Loucy (cell line): ENCODE data around the gene RASAL1.

Experiments
- H2AFZ ChIP-seq: fragments of 200-600 bp; sonication (generic); 2 replicates; pipeline ENCODE4 v1.6.0; 2016; ENCODE audit warnings: antibody characterized with exemption, mild to moderate bottlenecking, low read length, moderate library complexity
- H3F3A ChIP-seq: fragments of 200-600 bp; 2 replicates; pipeline ENCODE4 v1.6.0; 2016; ENCODE audit warnings: antibody characterized with exemption, low read depth, mild to moderate bottlenecking
- H3K27me3 ChIP-seq: fragments of 200-600 bp; sonication (generic); 2 replicates; pipeline ENCODE4 v1.6.1; 2014; ENCODE audit warnings: low read length, mild to moderate bottlenecking; ENCODE audit not compliant: insufficient read depth, poor library complexity, severe bottlenecking
- H3K36me3 ChIP-seq: fragments of 200-600 bp; sonication (generic); 2 replicates; pipeline ENCODE4 v1.6.1; 2016; ENCODE audit warnings: low read length; ENCODE audit not compliant: insufficient read depth
- H3K4me1 ChIP-seq: fragments of 200-600 bp; sonication (generic); 2 replicates; pipeline ENCODE4 v1.5.1; 2014; ENCODE audit warnings: low read length, mild to moderate bottlenecking; ENCODE audit not compliant: insufficient read depth, poor library complexity, severe bottlenecking
- H3K4me2 ChIP-seq: fragments of 200-600 bp; sonication (generic); 2 replicates; pipeline ENCODE4 v1.6.0; 2014; ENCODE audit warnings: antibody characterized with exemption, low read length, low read depth, mild to moderate bottlenecking; ENCODE audit not compliant: poor library complexity, severe bottlenecking
- H3K4me3 ChIP-seq: fragments of 200-600 bp; sonication (generic); 2 replicates; pipeline ENCODE4 v1.5.1; 2014; ENCODE audit warnings: low read length, mild to moderate bottlenecking, mixed read lengths; ENCODE audit not compliant: poor library complexity, severe bottlenecking
- H3K79me2 ChIP-seq: fragments of 200-600 bp; sonication (generic); 2 replicates; pipeline ENCODE4 v1.6.1; 2014; ENCODE audit warnings: low read length; ENCODE audit not compliant: insufficient read depth
- H3K9ac ChIP-seq: fragments of 200-600 bp; sonication (generic); 2 replicates; pipeline ENCODE4 v1.6.0; 2014; ENCODE audit warnings: mild to moderate bottlenecking, low read depth, low read length, moderate library complexity; ENCODE audit not compliant: poor library complexity, severe bottlenecking
- H3K9me2 ChIP-seq: fragments of 200-600 bp; sonication (generic); replicated peaks from 2 replicates; pipeline ENCODE4 v1.6.1; 2016; ENCODE audit warnings: low read depth, low read length, mixed read lengths
- H3K9me3 ChIP-seq: fragments of 200-600 bp; sonication (generic); 2 replicates; pipeline ENCODE4 v1.6.1; 2014; ENCODE audit warnings: mild to moderate bottlenecking, antibody characterized with exemption, low read length, low read depth; ENCODE audit not compliant: insufficient read depth
- H4K20me1 ChIP-seq: fragments of 200-600 bp; sonication (generic); 2 replicates; pipeline ENCODE4 v1.6.0; 2014; ENCODE audit warnings: antibody characterized with exemption, low read length, mild to moderate bottlenecking; ENCODE audit not compliant: insufficient read depth, poor library complexity, severe bottlenecking
- CTCF ChIP-seq: fragments of 200-600 bp; sonication (generic); conservative IDR thresholded peaks from 2 replicates; pipeline ENCODE4 v1.5.1; 2014; ENCODE audit warnings: mild to moderate bottlenecking, antibody characterized with exemption, low read length
- EZH2phosphoT487 ChIP-seq: fragments of 200-600 bp; IDR thresholded peaks from 2 replicates; pipeline ENCODE4 v1.6.1; 2018; ENCODE audit warnings: antibody characterized with exemption, mild to moderate bottlenecking, moderate library complexity, borderline replicate concordance

The RASAL1 gene

GRCh38 chr12:113088037-113088436, 47.5 kb downstream of the RASAL1 start:
- no peak overlapping the region for H2AFZ ChIP-seq
- H4K20me1 ChIP-seq: no peaks in the 10 kb centered on the region
- H3K27me3 ChIP-seq: no peaks in the 10 kb centered on the region
- no peaks in the 10 kb centered on the region for H3K36me3 ChIP-seq
- no peak overlapping the region for H3K4me2 ChIP-seq
- no peaks in the 10 kb centered on the region for H3K9me2 ChIP-seq
- no peaks in the 10 kb centered on the region for H3K9me3 ChIP-seq
- no peaks in the 10 kb centered on the region for H3F3A ChIP-seq
- no peak overlapping the region for H3K4me3 ChIP-seq
- TF ChIP-seq EZH2phosphoT487 (no peak), CTCF (no peak)
- peaks cover 10% of the 10 kb centered on the region for H3K4me1 ChIP-seq
- H3K9ac ChIP-seq: no peak overlapping the region
- H3K79me2 ChIP-seq: no peaks in the 10 kb centered on the region

GRCh38 chr12:113087193-113087592, 48.4 kb downstream of the RASAL1 start:
- Histone ChIP-seq H3K9me3 (no peaks in the 10 kb centered on the region), H2AFZ (no peak overlapping the region), H3K9me2 (no peaks in the 10 kb centered on the region), H3K4me1 (peaks cover 10% of the 10 kb centered on the region), H3K4me3 (peak overlapping the region; percentile 26), H4K20me1 (no peaks in the 10 kb centered on the region), H3K9ac (no peak overlapping the region), H3F3A (no peaks in the 10 kb centered on the region), H3K36me3 (no peaks in the 10 kb centered on the region), H3K4me2 (peak overlapping the region; percentile 60), H3K27me3 (no peaks in the 10 kb centered on the region), H3K79me2 (no peaks in the 10 kb centered on the region)
- TF ChIP-seq EZH2phosphoT487: no peak
- no peak for TF ChIP-seq CTCF

GRCh38 chr12:113086249-113087164, 49.1 kb downstream of the RASAL1 start:
- H2AFZ ChIP-seq: no peak overlapping the region
- H3K9me2 ChIP-seq: no peaks in the 10 kb centered on the region
- H3K9me3 ChIP-seq: no peaks in the 10 kb centered on the region
- no peaks in the 10 kb centered on the region for H4K20me1 ChIP-seq
- no peaks in the 10 kb centered on the region for H3K36me3 ChIP-seq
- peak overlapping the region; percentile 26 for H3K4me3 ChIP-seq
- peaks cover 10% of the 10 kb centered on the region for H3K4me1 ChIP-seq
- no peaks in the 10 kb centered on the region for H3K79me2 ChIP-seq
- H3K4me2 ChIP-seq: peak overlapping the region; percentile 60
- TF ChIP-seq CTCF (no peak), EZH2phosphoT487 (no peak)
- H3F3A ChIP-seq: no peaks in the 10 kb centered on the region
- no peaks in the 10 kb centered on the region for H3K27me3 ChIP-seq
- H3K9ac ChIP-seq: no peak overlapping the region
